Forelimb muscle (tissue), 1 donor: Measurements from ENCODE around the gene MITF. TPM values are rescaled to one million over a fixed set of nuclear protein-coding genes. Genes with fewer than 3 reads are reported as not detected.

ENCODE experiments used
- DNase-seq: peaks from one replicate; pipeline ENCODE4 v3.0.0-alpha.2; 2013; ENCODE audit warnings: low read depth
- polyA plus RNA-seq: library from polyadenylated mRNA; unstranded; fragments of 120-200 nt; gene quantifications from one replicate; pipeline ENCODE4 v1.2.1, GENCODE V29; 2013; ENCODE audit not compliant: insufficient read length

Gene MITF
- polyA plus RNA-seq, 1 donor: 6.8 TPM

- no peak for DNase-seq
These were observed 222.6 kb downstream of the MITF start for GRCh38 chr3:69961706-69962439.

- DNase-seq: no peak
These were observed 224.4 kb downstream of the MITF start for GRCh38 chr3:69963643-69964042.

- DNase-seq: no peak
These were observed 227.9 kb downstream of the MITF start for GRCh38 chr3:69967156-69967555.

- DNase-seq: no peak
These were observed 231.6 kb downstream of the MITF start for GRCh38 chr3:69970827-69971226.

GRCh38 chr3:69972672-69973071, 233.4 kb downstream of the MITF start:
- DNase-seq: no peak

GRCh38 chr3:69976021-69976420, 236.8 kb downstream of the MITF start:
- no peak for DNase-seq

- DNase-seq: no peak
These were observed 244.4 kb downstream of the MITF start for GRCh38 chr3:69983546-69984265.

GRCh38 chr3:69985266-69985665, 246.0 kb downstream of the MITF start:
- DNase-seq: no peak

GRCh38 chr3:69986419-69986818, 247.2 kb downstream of the MITF start:
- DNase-seq: no peak

GRCh38 chr3:69987833-69988232, 248.6 kb downstream of the MITF start:
- no peak for DNase-seq

- no peak for DNase-seq
These were observed 254.5 kb downstream of the MITF start for GRCh38 chr3:69993757-69994156.

GRCh38 chr3:69994919-69995318, 255.7 kb downstream of the MITF start:
- DNase-seq: no peak

- DNase-seq: peak; percentile 62
These were observed 258.5 kb downstream of the MITF start for GRCh38 chr3:69997631-69998307.

GRCh38 chr3:69998759-69999139, 259.5 kb downstream of the MITF start:
- DNase-seq: no peak

- DNase-seq: no peak
These were observed 260.1 kb downstream of the MITF start, which contains the start of gene SAMMSON for GRCh38 chr3:69999140-70000027. Gene SAMMSON, plus strand, starts transcription at chr3:69999733.

GRCh38 chr3:70000028-70000410, 260.8 kb downstream of the MITF start:
- DNase-seq: no peak

GRCh38 chr3:70000563-70001081, 261.4 kb downstream of the MITF start:
- DNase-seq: no peak

- no peak for DNase-seq
These were observed 263.9 kb downstream of the MITF start for GRCh38 chr3:70003119-70003518.

GRCh38 chr3:70006089-70006488, 266.8 kb downstream of the MITF start:
- DNase-seq: no peak

GRCh38 chr3:70010346-70010745, 271.1 kb downstream of the MITF start:
- no peak for DNase-seq

GRCh38 chr3:70011582-70011981, 272.3 kb downstream of the MITF start:
- DNase-seq: no peak
